ENCODE data around the gene LINGO3. TPM values are rescaled to one million over a fixed set of nuclear protein-coding genes. Genes with fewer than 3 reads are reported as not detected.

Gene LINGO3
- total and polyA plus RNA-seq, 7 experiments from 2014 or later: 0.27 to 12.9 (median 1.3) TPM

GRCh38 chr19:2345076-2345475, 37.1 kb upstream of the LINGO3 start:
- intact Hi-C loops (cut with micrococcal nuclease): no loop called here
- Histone ChIP-seq H3K27me3 (ENCODE audit: control insufficient read depth in 2 of 2, insufficient read depth in 2 of 2, low read length in 2 of 2) (no peaks in the 10 kb centered on the region), H3K36me3 (ENCODE audit: control insufficient read depth in 2 of 3, insufficient read depth in 3 of 3, low read length in 3 of 3) (peaks cover 0 to 53% (median 6%) of the 10 kb centered on the region in 3 experiments), H3K27ac (ENCODE audit: low read depth, low read length) (no peak overlapping the region), H3K9me3 (ENCODE audit: control insufficient read depth in 2 of 3, low read length in 3 of 3) (no peaks in the 10 kb centered on the region), H3K4me1 (ENCODE audit: control insufficient read depth in 2 of 2, insufficient read depth in 2 of 2, low read length in 2 of 2) (no peaks in the 10 kb centered on the region), H3K4me3 (ENCODE audit: low read length) (no peak overlapping the region)
- ChIA-PET POLR2A (no interaction called here), CTCF (no interaction called here)
- no peak for ATAC-seq
- H3K36me3 Mint-ChIP-seq: peaks cover 0 to 5% (median 3%) of the 10 kb centered on the region in 5 donors
- no peaks in the 10 kb centered on the region for H3K27me3 Mint-ChIP-seq
- no peak overlapping the region for H3K27ac Mint-ChIP-seq
- no peak overlapping the region for H3K4me3 Mint-ChIP-seq
- H3K4me1 Mint-ChIP-seq: peaks cover 0 to 2% (median 0%) of the 10 kb centered on the region in 7 donors
- DNase-seq: no peak
- no peaks in the 10 kb centered on the region for H3K9me3 Mint-ChIP-seq

GRCh38 chr19:2344381-2344870, 36.5 kb upstream of the LINGO3 start:
- Histone ChIP-seq H3K9me3 (ENCODE audit: control insufficient read depth in 2 of 3, low read length in 3 of 3) (no peaks in the 10 kb centered on the region), H3K4me3 (ENCODE audit: low read length) (no peak overlapping the region), H3K36me3 (ENCODE audit: control insufficient read depth in 2 of 3, insufficient read depth in 3 of 3, low read length in 3 of 3) (peaks cover 0 to 52% (median 0%) of the 10 kb centered on the region in 3 experiments), H3K27ac (ENCODE audit: low read depth, low read length) (no peak overlapping the region), H3K4me1 (ENCODE audit: control insufficient read depth in 2 of 2, insufficient read depth in 2 of 2, low read length in 2 of 2) (no peaks in the 10 kb centered on the region), H3K27me3 (ENCODE audit: control insufficient read depth in 2 of 2, insufficient read depth in 2 of 2, low read length in 2 of 2) (no peaks in the 10 kb centered on the region)
- no peaks in the 10 kb centered on the region for H3K27me3 Mint-ChIP-seq
- no peak for ATAC-seq
- ChIA-PET POLR2A (no interaction called here), CTCF (no interaction called here)
- no peak overlapping the region for H3K4me3 Mint-ChIP-seq
- peaks cover 0 to 2% (median 0%) of the 10 kb centered on the region in 7 donors for H3K4me1 Mint-ChIP-seq
- no peak overlapping the region for H3K27ac Mint-ChIP-seq
- intact Hi-C loops (cut with micrococcal nuclease): no loop called here
- H3K36me3 Mint-ChIP-seq: peaks cover 0 to 5% (median 3%) of the 10 kb centered on the region in 5 donors
- DNase-seq: no peak
- H3K9me3 Mint-ChIP-seq: no peaks in the 10 kb centered on the region

GRCh38 chr19:2343289-2343982, 35.5 kb upstream of the LINGO3 start:
- POLR2A ChIA-PET: no interaction called here
- intact Hi-C loops (cut with micrococcal nuclease): no loop called here

GRCh38 chr19:2342656-2343288, 34.8 kb upstream of the LINGO3 start:
- H3K9me3 ChIP-seq (ENCODE audit: control insufficient read depth in 2 of 3, low read length in 3 of 3): no peaks in the 10 kb centered on the region
- H3K4me3 ChIP-seq (ENCODE audit: low read length): no peak overlapping the region
- POLR2A ChIA-PET: no interaction called here
- no peaks in the 10 kb centered on the region for H3K4me1 ChIP-seq (ENCODE audit: control insufficient read depth in 2 of 2, insufficient read depth in 2 of 2, low read length in 2 of 2)
- Mint-ChIP-seq H3K36me3 (peaks cover 0 to 5% (median 3%) of the 10 kb centered on the region in 5 donors), H3K27ac (no peak overlapping the region), H3K4me1 (peaks cover 0 to 2% (median under 1%) of the 10 kb centered on the region in 7 donors), H3K9me3 (no peaks in the 10 kb centered on the region), H3K27me3 (no peaks in the 10 kb centered on the region), H3K4me3 (no peak overlapping the region)
- intact Hi-C loops (cut with micrococcal nuclease): no loop called here
- H3K36me3 ChIP-seq (ENCODE audit: control insufficient read depth in 2 of 3, insufficient read depth in 3 of 3, low read length in 3 of 3): peaks cover 0 to 65% (median 0%) of the 10 kb centered on the region in 3 experiments
- CTCF ChIA-PET: no interaction called here
- H3K27ac ChIP-seq (ENCODE audit: low read depth, low read length): no peak overlapping the region
- ATAC-seq (no peak), DNase-seq (no peak)
- H3K27me3 ChIP-seq (ENCODE audit: control insufficient read depth in 2 of 2, insufficient read depth in 2 of 2, low read length in 2 of 2): no peaks in the 10 kb centered on the region

More at GRCh38 chr19:2343289-2343982, 35.5 kb upstream of the LINGO3 start:
- Histone ChIP-seq H3K9me3 (ENCODE audit: control insufficient read depth in 2 of 3, low read length in 3 of 3) (no peaks in the 10 kb centered on the region), H3K27ac (ENCODE audit: low read depth, low read length) (no peak overlapping the region), H3K36me3 (ENCODE audit: control insufficient read depth in 2 of 3, insufficient read depth in 3 of 3, low read length in 3 of 3) (peaks cover 0 to 59% (median 0%) of the 10 kb centered on the region in 3 experiments), H3K4me1 (ENCODE audit: control insufficient read depth in 2 of 2, insufficient read depth in 2 of 2, low read length in 2 of 2) (no peaks in the 10 kb centered on the region), H3K27me3 (ENCODE audit: control insufficient read depth in 2 of 2, insufficient read depth in 2 of 2, low read length in 2 of 2) (no peaks in the 10 kb centered on the region), H3K4me3 (ENCODE audit: low read length) (no peak overlapping the region)
- CTCF ChIA-PET: interaction anchor here (0.6 kb wide), 1 partner anchor 69 kb away, joined by 3 read pairs; no protein-coding TSS in a partner anchor
- Mint-ChIP-seq H3K27ac (no peak overlapping the region), H3K9me3 (no peaks in the 10 kb centered on the region), H3K4me1 (peaks cover 0 to 2% (median 0%) of the 10 kb centered on the region in 7 donors), H3K4me3 (no peak overlapping the region), H3K36me3 (peaks cover 0 to 5% (median 3%) of the 10 kb centered on the region in 5 donors), H3K27me3 (no peaks in the 10 kb centered on the region)
- DNase-seq: no peak
- ATAC-seq: no peak

- ChIA-PET CTCF (no interaction called here), POLR2A (no interaction called here)
- peaks cover 0 to 72% (median 0%) of the 10 kb centered on the region in 3 experiments for H3K36me3 ChIP-seq (ENCODE audit: control insufficient read depth in 2 of 3, insufficient read depth in 3 of 3, low read length in 3 of 3)
- H3K9me3 Mint-ChIP-seq: no peaks in the 10 kb centered on the region
- no peaks in the 10 kb centered on the region for H3K27me3 Mint-ChIP-seq
- no peak for DNase-seq
- no peak overlapping the region for H3K4me3 ChIP-seq (ENCODE audit: low read length)
- intact Hi-C loops (cut with micrococcal nuclease): no loop called here
- peaks cover 0 to 5% (median 3%) of the 10 kb centered on the region in 5 donors for H3K36me3 Mint-ChIP-seq
- H3K4me3 Mint-ChIP-seq: no peak overlapping the region
- H3K27me3 ChIP-seq (ENCODE audit: control insufficient read depth in 2 of 2, insufficient read depth in 2 of 2, low read length in 2 of 2): no peaks in the 10 kb centered on the region
- no peak for ATAC-seq
- H3K4me1 ChIP-seq (ENCODE audit: control insufficient read depth in 2 of 2, insufficient read depth in 2 of 2, low read length in 2 of 2): no peaks in the 10 kb centered on the region
- H3K27ac Mint-ChIP-seq: no peak overlapping the region
- H3K27ac ChIP-seq (ENCODE audit: low read depth, low read length): no peak overlapping the region
- H3K9me3 ChIP-seq (ENCODE audit: control insufficient read depth in 2 of 3, low read length in 3 of 3): no peaks in the 10 kb centered on the region
- H3K4me1 Mint-ChIP-seq: peaks cover 0 to 5% (median 2%) of the 10 kb centered on the region in 7 donors
Observed at GRCh38 chr19:2341982-2342381, 34.0 kb upstream of the LINGO3 start.

GRCh38 chr19:2341244-2341751, 33.3 kb upstream of the LINGO3 start:
- H3K9me3 Mint-ChIP-seq: peaks cover 0 to 3% (median 0%) of the 10 kb centered on the region in 11 donors
- Histone ChIP-seq H3K27me3 (ENCODE audit: control insufficient read depth in 2 of 2, insufficient read depth in 2 of 2, low read length in 2 of 2) (no peaks in the 10 kb centered on the region), H3K4me3 (ENCODE audit: low read length) (no peak overlapping the region), H3K9me3 (ENCODE audit: control insufficient read depth in 2 of 3, low read length in 3 of 3) (no peaks in the 10 kb centered on the region), H3K36me3 (ENCODE audit: control insufficient read depth in 2 of 3, insufficient read depth in 3 of 3, low read length in 3 of 3) (peaks cover 0 to 70% (median 0%) of the 10 kb centered on the region in 3 experiments), H3K27ac (ENCODE audit: low read depth, low read length) (no peak overlapping the region), H3K4me1 (ENCODE audit: control insufficient read depth in 2 of 2, insufficient read depth in 2 of 2, low read length in 2 of 2) (no peaks in the 10 kb centered on the region)
- H3K4me3 Mint-ChIP-seq: no peak overlapping the region
- CTCF ChIA-PET: no interaction called here
- intact Hi-C loops (cut with micrococcal nuclease): no loop called here
- peaks cover 2 to 8% (median 5%) of the 10 kb centered on the region in 7 donors for H3K4me1 Mint-ChIP-seq
- POLR2A ChIA-PET: no interaction called here
- peak overlapping the region in 1 of 9 donors; percentile 51 for H3K27ac Mint-ChIP-seq
- ATAC-seq (no peak), DNase-seq (no peak)
- no peaks in the 10 kb centered on the region for H3K27me3 Mint-ChIP-seq
- peaks cover 0 to 10% (median 4%) of the 10 kb centered on the region in 5 donors for H3K36me3 Mint-ChIP-seq
